HCT116 (cell line): ENCODE results near the gene PLCB1.

ENCODE experiments used
- EGR1 ChIP-seq: IDR thresholded peaks from 2 replicates; pipeline ENCODE4 v1.6.1; 2012; ENCODE audit warnings: low read depth
- ELF1 ChIP-seq: IDR thresholded peaks from 2 replicates; pipeline ENCODE4 v1.6.1; 2012; ENCODE audit warnings: low read depth, borderline replicate concordance
- EZH2 ChIP-seq: fragments of 200-600 bp; sonication (generic); IDR thresholded peaks from 2 replicates; pipeline ENCODE4 v1.6.1; 2017; ENCODE audit warnings: antibody characterized with exemption, mixed run types
- JUND ChIP-seq: IDR thresholded peaks from 2 replicates; pipeline ENCODE4 v1.6.1; 2012
- POLR2A ChIP-seq: IDR thresholded peaks from 2 replicates; pipeline ENCODE4 v1.7.0; 2011; ENCODE audit warnings: borderline replicate concordance; ENCODE audit not compliant: insufficient read depth, insufficient read length; ENCODE audit errors: extremely low read depth
- POLR2AphosphoS5 ChIP-seq: IDR thresholded peaks from 2 replicates; pipeline ENCODE4 v1.6.1; 2011; ENCODE audit warnings: mild to moderate bottlenecking, low read depth, low read length, moderate library complexity
- TF ChIP-seq, protein P1 (sequence below), 3 experiments: fragments of 200-600 bp in 1 of 3; sonication (generic) in 1 of 3; IDR thresholded peaks in 2 of 3; conservative IDR thresholded peaks in 1 of 3; 2 replicates each; pipeline ENCODE4 v1.5.1; 2012 to 2017; ENCODE audit warnings: low read depth in 2 of 3, low read length in 2 of 3, antibody characterized with exemption in 1 of 3, borderline replicate concordance in 1 of 3, control low read depth in 1 of 3, mild to moderate bottlenecking in 1 of 3, mixed read lengths in 1 of 3, mixed run types in 1 of 3, moderate library complexity in 1 of 3; ENCODE audit not compliant: insufficient read depth in 1 of 3
- TF ChIP-seq, protein P2 (sequence below): IDR thresholded peaks from 2 replicates; pipeline ENCODE4 v1.6.1; 2012

DNA sequence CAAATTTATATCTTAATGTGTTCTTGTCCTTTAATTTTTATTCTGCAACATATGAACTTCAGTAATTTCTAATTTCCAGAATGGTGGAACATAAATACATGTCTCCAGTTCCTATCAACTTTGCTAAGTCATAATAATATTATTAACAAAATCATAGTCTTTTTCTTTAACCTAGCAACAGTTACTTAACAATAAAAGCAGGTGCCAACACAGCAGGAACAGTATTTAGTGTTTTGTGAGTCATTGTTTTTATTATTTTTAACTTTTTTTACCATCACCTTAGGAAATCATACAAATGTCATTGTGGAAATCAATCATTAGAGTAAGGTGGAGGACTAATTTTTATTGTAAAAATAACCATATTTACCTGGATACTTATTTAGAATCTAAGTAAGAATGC, 133.5 kb downstream of the PLCB1 start:
- TF ChIP-seq, protein P1, sequence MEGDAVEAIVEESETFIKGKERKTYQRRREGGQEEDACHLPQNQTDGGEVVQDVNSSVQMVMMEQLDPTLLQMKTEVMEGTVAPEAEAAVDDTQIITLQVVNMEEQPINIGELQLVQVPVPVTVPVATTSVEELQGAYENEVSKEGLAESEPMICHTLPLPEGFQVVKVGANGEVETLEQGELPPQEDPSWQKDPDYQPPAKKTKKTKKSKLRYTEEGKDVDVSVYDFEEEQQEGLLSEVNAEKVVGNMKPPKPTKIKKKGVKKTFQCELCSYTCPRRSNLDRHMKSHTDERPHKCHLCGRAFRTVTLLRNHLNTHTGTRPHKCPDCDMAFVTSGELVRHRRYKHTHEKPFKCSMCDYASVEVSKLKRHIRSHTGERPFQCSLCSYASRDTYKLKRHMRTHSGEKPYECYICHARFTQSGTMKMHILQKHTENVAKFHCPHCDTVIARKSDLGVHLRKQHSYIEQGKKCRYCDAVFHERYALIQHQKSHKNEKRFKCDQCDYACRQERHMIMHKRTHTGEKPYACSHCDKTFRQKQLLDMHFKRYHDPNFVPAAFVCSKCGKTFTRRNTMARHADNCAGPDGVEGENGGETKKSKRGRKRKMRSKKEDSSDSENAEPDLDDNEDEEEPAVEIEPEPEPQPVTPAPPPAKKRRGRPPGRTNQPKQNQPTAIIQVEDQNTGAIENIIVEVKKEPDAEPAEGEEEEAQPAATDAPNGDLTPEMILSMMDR (IDR thresholded peaks at IDR 0.05 in 2 of 3, conservative IDR thresholded peaks at IDR 0.05 in 1 of 3; ENCODE audit: borderline replicate concordance in 1 of 3, insufficient read depth in 1 of 3, low read depth in 2 of 3, low read length in 2 of 3), result no peak
- TF ChIP-seq EGR1 (no peak), POLR2AphosphoS5 (no peak), JUND (no peak), POLR2A (no peak), EZH2 (no peak), ELF1 (no peak)
- TF ChIP-seq, protein P2, sequence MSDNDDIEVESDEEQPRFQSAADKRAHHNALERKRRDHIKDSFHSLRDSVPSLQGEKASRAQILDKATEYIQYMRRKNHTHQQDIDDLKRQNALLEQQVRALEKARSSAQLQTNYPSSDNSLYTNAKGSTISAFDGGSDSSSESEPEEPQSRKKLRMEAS, result no peak
